GM12878 (cell line): ENCODE results near the gene UBQLN4. TPM values are rescaled to one million over a fixed set of nuclear protein-coding genes. Genes with fewer than 3 reads are reported as not detected.
A peak's percentile ranks its signal among the peaks of the same experiment; 100 is the strongest.

Source experiments
- ASH2L ChIP-seq: fragments of 300-600, 200-600 bp; sonication (generic); IDR thresholded peaks from 2 replicates; pipeline ENCODE4 v1.6.1; 2017; ENCODE audit warnings: low read depth, mild to moderate bottlenecking, borderline replicate concordance
- BRCA1 ChIP-seq: IDR thresholded peaks from 2 replicates; pipeline ENCODE4 v1.6.1; 2011; ENCODE audit warnings: low read depth, low read length, improper control_type of control experiment
- CBFB ChIP-seq: IDR thresholded peaks from 2 replicates; pipeline ENCODE4 v1.6.1; 2016; ENCODE audit warnings: antibody characterized with exemption, low read depth
- CHD2 ChIP-seq: IDR thresholded peaks from 2 replicates; pipeline ENCODE4 v1.6.1; 2011; ENCODE audit warnings: low read depth, low read length, improper control_type of control experiment, borderline replicate concordance
- CREB1 ChIP-seq: IDR thresholded peaks from 2 replicates; pipeline ENCODE4 v1.6.1; 2012; ENCODE audit warnings: low read depth, mild to moderate bottlenecking, inconsistent platforms
- E2F4 ChIP-seq: IDR thresholded peaks from 2 replicates; pipeline ENCODE4 v1.6.1; 2012; ENCODE audit warnings: low read depth, low read length, improper control_type of control experiment
- ESRRA ChIP-seq: IDR thresholded peaks from 2 replicates; pipeline ENCODE4 v1.6.1; 2012; ENCODE audit warnings: mild to moderate bottlenecking, low read length, improper control_type of control experiment
- FOS ChIP-seq: IDR thresholded peaks from 3 replicates; pipeline ENCODE4 v1.6.1; 2011; ENCODE audit warnings: borderline replicate concordance; ENCODE audit not compliant: insufficient read length; ENCODE audit errors: extremely low read depth
- FOXM1 ChIP-seq: IDR thresholded peaks from 2 replicates; pipeline ENCODE4 v1.6.1; 2012; ENCODE audit warnings: low read depth, mild to moderate bottlenecking, inconsistent platforms, low read length, moderate library complexity
- GATAD2B ChIP-seq: fragments of 450-650 bp; conservative IDR thresholded peaks from 2 replicates; pipeline ENCODE4 v1.6.1; 2017; ENCODE audit warnings: low read depth, mild to moderate bottlenecking, moderate library complexity
- HDGF ChIP-seq: fragments of 450-650 bp; IDR thresholded peaks from 2 replicates; pipeline ENCODE4 v1.6.1; 2016; ENCODE audit warnings: antibody characterized with exemption
- KDM1A ChIP-seq: fragments of 200-600 bp; sonication (generic); IDR thresholded peaks from 2 replicates; pipeline ENCODE4 v1.6.1; 2016; ENCODE audit warnings: borderline replicate concordance
- MTA2 ChIP-seq: fragments of 450-650 bp; IDR thresholded peaks from 2 replicates; pipeline ENCODE4 v1.6.1; 2016; ENCODE audit warnings: low read depth, mild to moderate bottlenecking, moderate library complexity
- MTA3 ChIP-seq: IDR thresholded peaks from 2 replicates; pipeline ENCODE4 v1.6.1; 2012; ENCODE audit warnings: low read length, inconsistent platforms, borderline replicate concordance
- NR2C2 ChIP-seq: IDR thresholded peaks from 2 replicates; pipeline ENCODE4 v1.6.1; 2011; ENCODE audit warnings: borderline replicate concordance, low read depth; ENCODE audit not compliant: control insufficient read depth, insufficient read length
- PKNOX1 ChIP-seq: fragments of 450-650 bp; IDR thresholded peaks from 2 replicates; pipeline ENCODE4 v1.6.1; 2016; ENCODE audit warnings: mild to moderate bottlenecking
- RAD51 ChIP-seq: fragments of 450-650 bp; IDR thresholded peaks from 2 replicates; pipeline ENCODE4 v1.6.1; 2016; ENCODE audit warnings: moderate library complexity, mild to moderate bottlenecking, inconsistent platforms
- SP1 ChIP-seq: IDR thresholded peaks from one replicate; pipeline ENCODE4 v1.6.1; 2011; ENCODE audit warnings: low read depth, low read length
- SREBF1 ChIP-seq: IDR thresholded peaks from 2 replicates; pipeline ENCODE4 v1.6.1; 2012; ENCODE audit warnings: mild to moderate bottlenecking, low read length
- TAF1 ChIP-seq: IDR thresholded peaks from 2 replicates; pipeline ENCODE4 v1.6.1; 2011; ENCODE audit warnings: mild to moderate bottlenecking, low read depth, low read length, borderline replicate concordance
- YY1 ChIP-seq: IDR thresholded peaks from 2 replicates; pipeline ENCODE4 v1.6.1; 2011; ENCODE audit warnings: low read depth, mild to moderate bottlenecking, low read length
- ZNF274 ChIP-seq: IDR thresholded peaks from one replicate; pipeline ENCODE4 v1.8.0; 2011; ENCODE audit not compliant: insufficient read length, insufficient read depth
- ZSCAN29 ChIP-seq: fragments of 450-650 bp; IDR thresholded peaks from 2 replicates; pipeline ENCODE4 v1.6.1; 2017; ENCODE audit warnings: mild to moderate bottlenecking, moderate library complexity
- polyA plus RNA-seq, 11 experiments: library from polyadenylated mRNA; depleted of rRNA in 4 of 11; unstranded in 6 of 11; stranded (reverse) in 5 of 11; fragments of >200 nt; fragmentation: Nextera tagmentation in 4 of 11; fragmentation: Illumina TruSeq in 1 of 11; extraction: Ambion mirVana in 4 of 11; extraction: Trizol in 1 of 11; gene quantifications; 1 replicate in 1 of 11; 2 replicates in 10 of 11; pipeline versions ENCODE4 v1.2.1 to v1.2.3, GENCODE V29; 2011 to 2016; ENCODE audit warnings: inconsistent platforms in 2 of 11, missing spikeins in 2 of 11, low read depth in 1 of 11
- total RNA-seq, 4 experiments: library from RNA; depleted of rRNA in 3 of 4; stranded (reverse); fragments of >200 nt in 3 of 4; fragmentation: Illumina TruSeq in 1 of 4; extraction: Trizol in 1 of 4; gene quantifications; 2 replicates each; pipeline versions ENCODE4 v1.2.1 to v1.2.3, GENCODE V29; 2013 to 2021
- TF ChIP-seq, protein P1 (sequence below): fragments of 450-650 bp; formaldehyde crosslinking; IDR thresholded peaks from 2 replicates; pipeline ENCODE4 v1.4.0; 2022; ENCODE audit warnings: mild to moderate bottlenecking, moderate library complexity
- TF ChIP-seq, protein P2 (sequence below): IDR thresholded peaks from 2 replicates; pipeline ENCODE4 v1.6.1; 2012; ENCODE audit warnings: low read length, inconsistent platforms
- TF ChIP-seq, protein P3 (sequence below): IDR thresholded peaks from 2 replicates; pipeline ENCODE4 v1.6.1; 2012; ENCODE audit warnings: low read depth, low read length, improper control_type of control experiment

UBQLN4 gene
- total and polyA plus RNA-seq, 10 of the 15 experiments (the other 5 are each of a cell fraction or from before 2014, with no cell fraction given), result 10.0 to 44.6 (median 19.7) TPM

DNA sequence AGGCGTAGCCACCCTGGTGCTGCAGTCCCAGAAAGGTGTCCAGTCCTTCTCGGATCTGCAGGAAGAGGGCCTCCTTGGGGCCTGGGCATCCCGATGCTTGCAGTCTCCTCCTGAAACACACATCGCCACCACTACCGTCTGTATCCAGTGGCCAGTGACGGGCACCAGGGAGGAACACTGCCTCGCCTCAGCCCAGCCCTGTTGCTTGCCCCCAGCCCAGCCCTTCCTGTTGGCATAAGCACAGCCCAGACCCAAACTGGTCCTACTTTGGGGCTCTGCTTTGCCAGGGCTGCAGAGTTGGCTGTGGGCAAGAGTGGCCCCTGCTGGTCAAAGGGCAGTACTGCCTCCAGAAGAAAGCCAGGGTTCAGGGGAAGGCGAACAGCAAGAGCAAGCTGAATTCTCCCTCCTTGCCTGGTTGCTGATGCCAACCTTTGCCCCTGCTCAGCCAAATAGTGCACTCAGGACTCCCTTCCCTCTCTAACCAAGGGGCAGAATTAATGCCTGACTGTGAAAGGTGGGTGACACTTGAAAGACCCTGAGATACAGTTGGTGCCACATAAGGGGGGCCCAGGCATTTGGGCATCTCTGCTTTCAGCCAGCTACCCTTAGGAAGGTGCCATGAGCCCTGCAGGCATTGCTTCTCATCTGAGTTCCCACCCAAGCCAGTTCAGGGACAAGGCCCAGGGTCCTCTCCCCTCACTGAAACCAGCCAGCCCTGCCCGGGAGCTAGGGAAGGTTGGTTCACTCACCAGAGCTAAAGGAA is 64.2 kb downstream of the UBQLN4 start (continued):
- no peak for TF ChIP-seq ZSCAN29
- TF ChIP-seq ESRRA, result no peak
- no peak for TF ChIP-seq PKNOX1
- TF ChIP-seq, protein P1, sequence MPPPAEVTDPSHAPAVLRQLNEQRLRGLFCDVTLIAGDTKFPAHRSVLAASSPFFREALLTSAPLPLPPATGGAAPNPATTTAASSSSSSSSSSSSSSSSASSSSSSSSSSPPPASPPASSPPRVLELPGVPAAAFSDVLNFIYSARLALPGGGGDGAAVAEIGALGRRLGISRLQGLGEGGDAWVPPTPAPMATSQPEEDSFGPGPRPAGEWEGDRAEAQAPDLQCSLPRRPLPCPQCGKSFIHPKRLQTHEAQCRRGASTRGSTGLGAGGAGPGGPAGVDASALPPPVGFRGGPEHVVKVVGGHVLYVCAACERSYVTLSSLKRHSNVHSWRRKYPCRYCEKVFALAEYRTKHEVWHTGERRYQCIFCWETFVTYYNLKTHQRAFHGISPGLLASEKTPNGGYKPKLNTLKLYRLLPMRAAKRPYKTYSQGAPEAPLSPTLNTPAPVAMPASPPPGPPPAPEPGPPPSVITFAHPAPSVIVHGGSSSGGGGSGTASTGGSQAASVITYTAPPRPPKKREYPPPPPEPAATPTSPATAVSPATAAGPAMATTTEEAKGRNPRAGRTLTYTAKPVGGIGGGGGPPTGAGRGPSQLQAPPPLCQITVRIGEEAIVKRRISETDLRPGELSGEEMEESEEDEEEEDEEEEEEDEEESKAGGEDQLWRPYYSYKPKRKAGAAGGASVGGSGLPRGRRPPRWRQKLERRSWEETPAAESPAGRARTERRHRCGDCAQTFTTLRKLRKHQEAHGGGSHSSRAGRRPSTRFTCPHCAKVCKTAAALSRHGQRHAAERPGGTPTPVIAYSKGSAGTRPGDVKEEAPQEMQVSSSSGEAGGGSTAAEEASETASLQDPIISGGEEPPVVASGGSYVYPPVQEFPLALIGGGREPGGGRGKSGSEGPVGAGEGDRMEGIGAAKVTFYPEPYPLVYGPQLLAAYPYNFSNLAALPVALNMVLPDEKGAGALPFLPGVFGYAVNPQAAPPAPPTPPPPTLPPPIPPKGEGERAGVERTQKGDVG (CRISPR knock-in tag), result no peak
- no peak for TF ChIP-seq ASH2L
- TF ChIP-seq HDGF, result peak; percentile 71
- TF ChIP-seq RAD51, result no peak
- TF ChIP-seq MTA2, result 0 out of 2 replicates have a peak, but pooled peaks have one; percentile 9
- TF ChIP-seq YY1, result peak; percentile 85
- TF ChIP-seq FOS, result no peak
- no peak for TF ChIP-seq TAF1
- no peak for TF ChIP-seq CREB1
- no peak for TF ChIP-seq SREBF1
- peak; percentile 50; the same call in 1 of the 2 replicates for TF ChIP-seq CHD2
- TF ChIP-seq NR2C2, result no peak
- no peak for TF ChIP-seq MTA3
- no peak for TF ChIP-seq FOXM1
- no peak for TF ChIP-seq CBFB
- TF ChIP-seq KDM1A, result no peak
- TF ChIP-seq, protein P2, sequence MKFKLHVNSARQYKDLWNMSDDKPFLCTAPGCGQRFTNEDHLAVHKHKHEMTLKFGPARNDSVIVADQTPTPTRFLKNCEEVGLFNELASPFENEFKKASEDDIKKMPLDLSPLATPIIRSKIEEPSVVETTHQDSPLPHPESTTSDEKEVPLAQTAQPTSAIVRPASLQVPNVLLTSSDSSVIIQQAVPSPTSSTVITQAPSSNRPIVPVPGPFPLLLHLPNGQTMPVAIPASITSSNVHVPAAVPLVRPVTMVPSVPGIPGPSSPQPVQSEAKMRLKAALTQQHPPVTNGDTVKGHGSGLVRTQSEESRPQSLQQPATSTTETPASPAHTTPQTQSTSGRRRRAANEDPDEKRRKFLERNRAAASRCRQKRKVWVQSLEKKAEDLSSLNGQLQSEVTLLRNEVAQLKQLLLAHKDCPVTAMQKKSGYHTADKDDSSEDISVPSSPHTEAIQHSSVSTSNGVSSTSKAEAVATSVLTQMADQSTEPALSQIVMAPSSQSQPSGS, result no peak
- TF ChIP-seq BRCA1, result no peak
- TF ChIP-seq E2F4, result no peak
- peak; percentile 20 for TF ChIP-seq SP1
- TF ChIP-seq, protein P3, sequence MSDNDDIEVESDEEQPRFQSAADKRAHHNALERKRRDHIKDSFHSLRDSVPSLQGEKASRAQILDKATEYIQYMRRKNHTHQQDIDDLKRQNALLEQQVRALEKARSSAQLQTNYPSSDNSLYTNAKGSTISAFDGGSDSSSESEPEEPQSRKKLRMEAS, result no peak
- TF ChIP-seq GATAD2B, result no peak
- TF ChIP-seq ZNF274, result no peak
